GM18867 (cell line): ENCODE results near the gene ANKRD6.

ENCODE experiments used
- ATAC-seq: cut with Tn5 transposase; IDR thresholded peaks from one replicate; pipeline ENCODE4 v1.9.1; 2021; ENCODE audit warnings: mild to moderate bottlenecking, moderate library complexity; ENCODE audit not compliant: unreplicated experiment

ANKRD6 gene

DNA sequence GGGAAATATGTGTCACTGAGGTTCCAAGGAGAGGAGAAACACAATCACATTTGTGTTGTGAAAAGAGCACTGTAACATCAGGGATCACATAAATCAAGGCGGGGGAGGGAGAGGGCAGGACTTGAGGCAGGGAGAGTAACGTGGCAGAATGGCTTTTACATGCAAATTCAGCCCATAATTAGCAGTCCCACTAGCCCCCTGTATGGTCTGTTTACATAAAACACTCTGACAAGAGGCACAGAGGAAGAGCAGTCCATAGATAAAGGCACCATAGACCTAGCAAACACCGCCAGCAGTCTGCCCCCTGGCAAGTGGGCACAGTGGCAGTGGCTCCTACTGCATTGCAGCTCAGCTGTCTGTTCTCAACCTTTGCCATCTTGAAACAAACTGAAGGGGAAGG is 122.9 kb downstream of the ANKRD6 start:
- no peak for ATAC-seq

DNA sequence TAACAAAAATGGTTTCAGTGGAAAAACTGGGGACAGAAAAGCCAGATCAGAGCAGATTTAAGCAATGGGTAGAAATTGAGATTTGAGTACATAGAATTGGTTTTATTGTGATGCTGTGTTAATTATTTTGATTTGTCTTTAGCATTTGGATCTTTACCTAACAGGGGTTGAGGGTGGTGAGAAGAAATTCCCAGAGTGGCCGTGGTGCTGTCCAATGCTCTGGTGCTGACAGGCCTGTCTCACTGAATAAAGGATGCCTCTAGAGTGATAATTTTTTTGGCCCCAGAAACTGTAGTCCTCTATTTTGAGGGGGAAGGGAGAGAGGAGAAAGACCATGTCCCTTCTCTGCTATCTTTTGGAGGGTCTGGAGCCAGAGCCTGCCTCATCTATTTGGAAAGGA is 126.5 kb downstream of the ANKRD6 start:
- no peak for ATAC-seq

DNA sequence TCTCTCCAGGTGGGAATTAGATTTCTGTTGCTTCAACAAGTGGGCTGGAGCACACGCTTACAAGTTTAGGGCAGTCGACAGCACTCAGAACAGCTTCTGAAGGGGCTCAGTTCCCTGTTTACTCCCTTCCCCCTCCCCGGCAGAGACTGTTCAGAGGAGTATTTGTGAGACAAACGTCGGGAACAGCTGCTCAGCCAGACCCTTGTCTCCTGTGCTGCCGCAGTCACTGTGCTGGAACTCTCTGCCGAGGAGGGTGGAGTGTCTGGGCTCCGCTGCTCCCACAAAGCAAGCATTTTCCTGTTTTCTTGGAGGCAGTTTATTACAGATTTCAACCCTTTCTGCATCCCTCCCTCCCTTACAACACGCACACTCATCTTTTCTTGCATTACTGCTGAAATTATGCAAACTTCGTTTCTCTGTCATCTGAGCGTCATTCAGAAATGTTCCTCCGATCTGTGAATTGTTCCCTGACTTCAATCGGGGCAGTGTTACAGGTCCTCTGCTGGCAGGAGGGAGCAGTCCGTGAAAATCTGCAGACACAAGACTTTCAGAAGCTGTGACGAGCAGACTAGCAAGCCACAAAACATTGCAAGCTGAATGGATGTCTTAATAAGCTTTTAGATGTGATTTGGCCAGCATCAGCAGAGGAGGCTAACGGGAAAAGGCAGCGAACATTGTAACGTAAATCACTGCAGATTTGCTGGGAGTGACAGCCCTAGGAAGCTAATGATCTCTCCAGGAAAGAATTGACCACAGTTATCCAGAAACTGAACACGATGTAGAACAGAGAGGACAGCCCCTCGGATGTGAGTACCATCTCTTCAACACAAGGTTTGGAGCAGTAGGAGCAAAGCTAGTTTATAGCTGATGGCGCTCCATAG is 129.4 kb downstream of the ANKRD6 start:
- no peak for ATAC-seq

DNA sequence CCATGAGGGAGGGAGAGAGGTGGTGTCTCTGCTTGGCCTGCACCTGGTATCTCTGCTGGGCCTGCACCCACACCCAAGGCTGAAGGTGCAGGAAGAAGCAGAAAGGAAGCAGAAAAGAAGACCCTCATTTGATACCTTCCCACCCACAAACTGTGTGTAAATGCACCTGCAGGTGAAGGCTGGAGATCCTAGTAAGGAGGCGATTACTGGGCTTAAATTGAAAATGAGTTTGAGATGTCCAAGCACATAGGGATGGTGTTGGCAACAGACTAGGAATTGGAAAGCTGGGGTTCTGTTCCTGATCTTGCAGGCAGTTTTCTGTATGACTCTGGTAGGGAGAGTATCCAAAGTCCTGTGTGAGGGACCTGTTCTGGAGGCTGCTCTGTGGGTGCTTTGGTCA is 130.9 kb downstream of the ANKRD6 start:
- ATAC-seq = no peak

DNA sequence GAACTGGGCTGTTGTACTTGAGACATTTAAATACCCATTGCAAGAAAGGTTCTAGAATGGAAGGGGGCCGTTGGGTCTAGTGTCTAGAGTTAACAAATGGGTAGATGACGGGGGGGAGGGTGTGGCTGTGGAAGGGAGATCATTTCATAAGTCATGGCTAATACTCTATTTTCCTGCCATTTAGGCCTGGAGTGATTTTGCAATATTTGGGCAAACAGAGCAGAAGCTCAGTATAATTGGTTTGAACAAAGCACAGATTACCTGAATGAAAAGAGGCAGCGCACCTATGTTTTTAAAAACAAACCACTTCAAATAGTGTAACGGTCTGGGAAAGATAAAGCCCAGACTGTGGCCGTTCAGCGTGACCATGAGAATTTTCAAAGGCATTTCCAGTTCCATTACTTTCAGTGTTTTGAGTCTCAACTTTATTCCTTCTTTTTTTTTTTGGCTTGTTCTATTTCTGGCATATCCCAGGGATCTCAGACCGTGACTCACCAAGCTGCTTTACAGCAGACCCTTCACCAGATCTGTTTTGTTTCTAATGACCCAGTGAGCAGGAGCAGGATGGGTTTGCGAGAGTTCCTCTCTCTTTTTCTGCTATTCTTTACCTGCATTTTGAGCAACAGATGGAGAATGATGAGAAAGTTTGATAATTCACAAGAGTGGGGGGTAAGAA is 131.9 kb downstream of the ANKRD6 start:
- no peak for ATAC-seq

DNA sequence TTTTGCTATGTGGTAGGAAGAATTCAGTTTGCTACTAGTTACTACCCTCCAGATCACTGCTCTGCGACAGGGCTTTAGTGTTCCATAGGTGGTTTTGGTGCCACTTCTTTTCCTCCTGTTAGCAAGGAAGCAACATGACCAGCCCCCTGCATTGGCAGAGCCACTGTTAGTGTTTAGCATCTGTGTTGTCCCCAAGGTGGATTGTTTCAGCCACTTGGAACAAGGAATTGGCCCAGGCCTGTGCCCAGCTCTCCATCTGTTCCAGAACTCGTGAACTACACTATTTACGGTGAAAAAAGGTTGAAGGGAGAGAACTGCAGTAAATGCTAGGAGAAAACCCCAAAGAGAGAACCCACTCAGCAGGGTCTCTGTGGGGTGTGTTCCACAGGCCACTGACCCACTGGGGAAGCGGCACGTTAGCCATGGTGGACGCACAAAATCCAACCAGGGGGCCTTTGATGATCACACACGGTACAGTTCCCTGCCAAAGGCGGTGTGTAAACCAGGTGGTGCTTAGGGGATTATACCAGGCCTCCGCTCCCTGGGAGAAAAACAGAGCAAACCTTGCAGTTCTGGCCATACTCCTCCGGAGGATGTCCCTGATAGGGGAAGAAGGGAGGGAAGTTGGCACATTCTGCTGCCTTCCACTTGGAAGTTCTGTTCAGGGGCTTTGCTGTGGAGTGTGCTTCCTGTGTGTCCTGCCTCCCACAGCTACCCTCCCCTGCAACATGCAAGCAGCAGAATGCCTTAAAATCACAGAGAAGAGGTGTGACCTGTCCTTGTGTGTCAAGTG is 133.3 kb downstream of the ANKRD6 start:
- ATAC-seq = no peak

DNA sequence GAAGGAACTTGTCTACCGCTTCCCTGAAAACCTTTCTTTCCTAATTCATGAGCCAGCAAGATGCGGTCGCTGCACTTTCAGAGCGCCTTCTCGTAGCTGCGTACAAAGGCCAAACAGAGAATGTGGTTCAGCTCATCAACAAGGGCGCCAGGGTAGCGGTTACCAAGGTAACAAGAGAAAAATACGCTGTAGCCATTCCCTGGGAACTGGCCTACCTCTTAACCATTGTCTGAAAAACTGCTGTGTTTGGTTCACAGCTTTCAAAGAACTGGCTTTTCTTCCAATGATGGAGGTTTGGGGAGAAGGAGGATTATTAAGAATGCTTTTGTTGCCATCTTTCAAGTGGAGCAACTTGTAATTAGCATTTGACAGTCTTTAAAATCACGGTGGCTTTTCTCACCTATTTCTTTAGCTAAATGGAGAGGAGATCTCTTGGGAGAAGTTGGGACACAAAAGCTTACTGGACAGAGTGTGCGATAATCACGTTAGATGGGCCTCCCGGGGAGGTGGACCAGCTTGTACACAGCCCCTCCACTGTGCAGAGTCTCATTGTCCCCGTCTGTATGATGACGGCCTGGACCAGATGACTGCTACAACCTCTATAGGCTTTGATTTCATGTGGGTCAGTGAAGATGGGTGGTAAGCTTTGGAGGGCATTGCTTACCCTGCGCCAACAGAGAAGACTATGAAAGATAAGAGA is 134.1 kb downstream of the ANKRD6 start:
- no peak for ATAC-seq

DNA sequence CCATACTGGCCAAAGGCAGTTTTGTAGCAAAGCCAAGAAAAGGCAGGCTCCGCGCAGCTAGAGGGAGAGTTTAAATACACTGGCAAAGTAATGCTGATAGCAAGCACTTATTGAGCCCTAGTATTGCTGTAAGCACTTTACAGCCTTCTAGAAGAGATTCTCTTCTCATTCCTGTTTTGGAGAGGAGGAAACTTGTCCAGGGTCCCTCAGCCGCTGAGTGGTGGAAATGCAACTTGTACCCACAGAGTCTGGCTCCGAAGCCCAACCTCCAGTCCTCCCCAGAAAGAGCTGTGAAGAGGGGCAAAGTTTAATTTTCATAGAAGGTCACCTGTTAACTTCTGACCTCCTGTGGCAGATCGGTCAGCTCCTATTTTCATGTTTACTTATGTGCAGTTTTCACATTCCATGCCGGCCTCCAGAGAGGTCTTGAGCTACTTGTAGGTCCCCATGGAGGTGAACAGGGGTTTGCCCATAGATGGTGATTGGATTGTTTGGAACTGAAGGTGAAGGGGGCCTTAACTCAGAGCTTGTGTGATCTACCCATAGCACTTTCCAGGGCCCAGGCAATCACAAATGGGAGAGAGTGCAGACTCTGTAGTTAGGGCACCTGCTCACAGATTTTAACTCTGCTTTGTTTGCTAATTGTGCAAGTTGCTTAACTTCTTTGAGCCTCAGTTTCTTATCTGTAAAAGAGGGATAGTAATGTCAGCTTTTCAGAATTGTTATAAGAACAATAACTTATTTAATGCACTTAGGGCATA is 134.9 kb downstream of the ANKRD6 start:
- no peak for ATAC-seq

DNA sequence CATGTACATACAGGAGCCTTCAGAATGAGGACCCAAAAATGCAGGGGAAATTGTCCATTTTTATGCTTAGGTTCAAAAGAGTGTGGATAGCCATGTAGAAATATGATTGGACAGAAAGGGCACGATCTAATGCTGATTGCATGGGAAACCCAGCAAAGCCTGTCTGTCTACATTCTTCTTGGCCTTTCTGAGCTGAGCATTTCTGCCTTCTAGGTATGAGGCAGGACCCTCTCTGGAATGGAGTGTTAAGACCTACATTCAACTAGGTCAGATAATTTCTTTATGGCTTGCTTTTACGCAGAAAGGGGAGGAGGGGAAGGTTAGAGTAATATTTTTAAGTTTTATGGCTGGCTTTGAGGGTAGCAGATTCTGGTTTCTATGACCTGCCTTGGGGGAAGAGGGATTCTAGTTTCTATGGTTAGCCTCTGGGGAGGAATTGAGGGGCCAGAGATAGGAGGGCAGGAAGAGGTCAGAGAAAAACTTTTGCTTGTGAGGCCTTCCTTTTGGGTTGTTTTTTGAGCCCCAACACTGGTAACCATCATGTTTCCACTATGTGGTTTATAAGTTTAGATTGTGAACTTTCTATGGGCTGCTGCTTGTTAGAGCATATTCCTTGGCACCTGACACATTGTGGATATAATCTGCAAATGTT is 142.1 kb downstream of the ANKRD6 start:
- ATAC-seq = no peak

DNA sequence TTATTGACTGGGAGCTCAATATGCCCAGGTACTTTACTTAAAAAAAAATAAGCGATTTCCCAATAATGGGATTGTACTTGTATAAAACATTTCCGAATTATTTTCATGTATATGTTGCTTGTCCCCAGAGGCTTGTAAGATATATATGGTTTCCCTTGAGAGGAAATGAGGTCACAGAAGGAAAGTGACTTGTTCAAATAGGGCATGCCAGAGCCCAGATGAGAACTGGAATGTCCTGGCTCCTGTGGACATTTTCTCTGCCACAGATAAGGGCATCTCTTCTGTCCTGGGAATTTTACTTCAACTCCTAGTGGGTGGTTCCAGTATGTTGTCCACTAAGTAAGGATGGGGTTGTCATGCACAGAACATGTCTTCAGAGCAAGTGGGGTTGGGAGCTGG is 142.6 kb downstream of the ANKRD6 start:
- ATAC-seq = no peak

DNA sequence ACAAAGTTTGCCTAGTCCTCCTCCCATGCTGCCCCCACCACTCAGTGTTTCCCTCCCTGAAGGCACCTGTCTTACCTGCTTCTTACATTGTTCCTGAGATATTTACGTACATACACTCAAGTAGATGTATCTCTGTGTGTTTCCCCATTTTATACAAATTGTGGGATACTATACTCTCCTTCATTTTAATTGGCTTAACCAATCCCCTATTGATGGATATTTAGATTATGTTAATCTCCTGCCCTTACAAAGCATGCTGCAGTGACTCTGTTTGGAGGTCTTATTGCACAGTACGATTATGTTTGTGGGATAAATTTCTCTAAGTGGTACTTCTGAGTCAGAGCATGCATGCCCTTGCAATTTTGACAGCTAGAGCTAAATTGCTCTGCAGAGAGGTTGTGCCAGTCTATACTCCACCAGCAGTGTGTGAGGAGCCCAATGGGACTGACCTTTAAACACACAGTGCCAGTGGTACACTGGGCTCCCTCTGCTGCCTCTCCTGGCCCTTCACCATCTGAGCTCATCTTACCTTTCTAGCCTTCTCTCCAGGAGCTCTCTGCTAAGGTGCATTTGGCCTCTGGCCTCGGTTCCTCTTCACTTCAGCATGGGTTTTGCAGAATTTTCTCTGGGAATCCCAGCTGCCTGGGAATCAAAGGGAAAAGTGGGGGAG is 148.2 kb downstream of the ANKRD6 start:
- ATAC-seq = no peak

DNA sequence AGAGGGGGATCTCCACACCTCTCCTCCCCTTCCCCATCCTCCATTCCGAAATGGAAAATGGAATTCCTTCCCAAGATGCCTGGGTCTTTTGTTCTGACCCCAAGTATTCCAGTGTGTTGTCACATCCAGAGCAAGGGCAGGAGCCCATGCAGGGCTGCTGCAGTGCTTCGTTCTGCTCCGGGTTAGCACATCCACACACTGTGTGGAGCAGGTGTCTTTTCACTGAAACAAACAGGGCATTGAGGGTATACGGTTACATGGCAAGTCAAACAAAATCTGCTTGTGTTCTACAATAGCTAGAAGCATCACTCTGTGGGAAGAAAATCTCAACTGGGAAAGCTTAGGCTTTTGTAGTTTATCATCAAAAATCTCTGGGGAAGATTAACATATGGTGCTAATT is 148.7 kb downstream of the ANKRD6 start:
- no peak for ATAC-seq

DNA sequence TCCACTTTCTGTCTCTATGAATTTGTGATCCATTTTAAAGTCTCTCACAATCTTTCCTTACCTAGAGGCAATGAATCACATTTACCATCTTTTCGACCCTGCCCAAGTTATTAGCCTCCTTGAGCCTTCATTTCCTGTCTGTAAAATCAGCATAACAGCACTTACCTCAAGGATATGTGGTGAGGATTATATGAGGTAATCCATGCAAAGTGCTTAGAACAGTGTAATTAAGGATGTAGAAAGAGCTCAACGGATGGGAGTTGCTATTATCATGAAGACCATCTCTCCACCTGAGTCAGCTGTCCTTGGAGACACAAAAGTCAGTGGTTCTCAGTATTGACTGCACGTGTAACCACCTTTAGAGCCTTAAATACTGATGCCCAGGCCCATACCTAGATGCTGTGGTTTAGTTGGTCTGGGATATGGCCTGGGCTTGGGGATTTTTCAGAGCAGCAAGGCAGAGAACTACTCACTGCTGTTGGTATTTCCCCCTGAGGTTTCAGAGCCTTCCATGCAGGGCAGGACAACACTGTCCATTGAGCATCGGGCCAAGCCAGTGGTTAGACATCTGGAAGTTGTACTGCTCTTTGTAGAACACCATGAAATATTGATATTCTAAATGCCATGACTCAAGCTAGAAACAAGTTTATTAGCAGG is 149.8 kb downstream of the ANKRD6 start:
- ATAC-seq = no peak

DNA sequence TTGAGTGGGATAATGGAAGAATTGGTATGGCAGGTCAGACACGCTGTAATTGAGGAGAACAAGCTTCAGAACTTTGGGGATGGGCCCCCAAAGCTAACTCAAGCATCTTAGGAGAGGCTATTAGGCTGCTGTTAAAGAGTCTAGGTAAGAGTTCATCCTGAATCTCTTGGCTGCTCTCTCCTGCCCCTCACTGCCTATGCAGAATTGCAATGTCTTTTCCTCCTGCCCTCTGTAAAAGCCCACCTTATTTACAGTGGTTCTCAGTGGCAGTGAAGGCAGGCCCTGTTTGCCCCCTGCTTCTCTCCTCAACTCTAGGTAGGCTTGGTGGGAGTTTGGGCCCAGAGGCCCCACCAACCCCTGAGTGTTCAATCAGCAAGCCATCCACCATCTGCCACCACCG is 150.6 kb downstream of the ANKRD6 start:
- no peak for ATAC-seq

DNA sequence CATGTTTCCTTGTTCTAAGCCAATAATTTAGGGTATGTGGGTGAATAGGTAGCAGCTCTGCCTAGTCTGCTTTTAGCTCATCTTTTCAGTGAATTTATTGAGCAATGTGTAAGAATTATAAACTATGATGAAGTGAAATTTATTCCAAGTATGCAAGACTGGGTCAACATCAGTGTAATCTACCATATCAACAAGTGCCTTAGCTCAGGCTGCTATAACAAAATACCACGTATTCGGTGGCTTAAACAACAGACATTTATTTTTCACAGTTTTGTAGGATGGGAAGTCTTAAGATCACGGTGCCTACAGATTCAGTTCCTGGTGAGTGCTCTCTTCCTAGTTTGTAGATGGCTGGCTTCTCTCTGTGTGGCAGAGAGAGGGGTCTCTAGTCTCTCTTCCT is 151.6 kb downstream of the ANKRD6 start:
- no peak for ATAC-seq

DNA sequence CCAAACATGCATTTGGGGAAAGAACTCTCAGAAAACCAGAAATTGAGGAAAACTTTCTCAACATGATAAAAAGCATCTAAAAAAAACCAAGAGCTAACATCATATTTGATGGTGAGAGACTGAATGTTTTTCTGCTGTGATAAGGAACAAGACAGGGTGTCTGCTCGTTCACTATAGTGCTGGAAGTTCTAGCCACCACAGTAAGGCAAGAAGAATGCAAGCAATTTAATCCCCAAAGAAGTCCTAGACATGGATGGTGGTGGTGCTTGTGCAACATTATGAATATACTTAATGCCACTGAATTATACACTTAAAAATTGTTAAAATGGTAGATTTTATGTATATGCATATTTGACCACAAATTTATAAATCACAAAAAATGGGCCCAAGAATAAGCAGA is 152.2 kb downstream of the ANKRD6 start:
- ATAC-seq = no peak

DNA sequence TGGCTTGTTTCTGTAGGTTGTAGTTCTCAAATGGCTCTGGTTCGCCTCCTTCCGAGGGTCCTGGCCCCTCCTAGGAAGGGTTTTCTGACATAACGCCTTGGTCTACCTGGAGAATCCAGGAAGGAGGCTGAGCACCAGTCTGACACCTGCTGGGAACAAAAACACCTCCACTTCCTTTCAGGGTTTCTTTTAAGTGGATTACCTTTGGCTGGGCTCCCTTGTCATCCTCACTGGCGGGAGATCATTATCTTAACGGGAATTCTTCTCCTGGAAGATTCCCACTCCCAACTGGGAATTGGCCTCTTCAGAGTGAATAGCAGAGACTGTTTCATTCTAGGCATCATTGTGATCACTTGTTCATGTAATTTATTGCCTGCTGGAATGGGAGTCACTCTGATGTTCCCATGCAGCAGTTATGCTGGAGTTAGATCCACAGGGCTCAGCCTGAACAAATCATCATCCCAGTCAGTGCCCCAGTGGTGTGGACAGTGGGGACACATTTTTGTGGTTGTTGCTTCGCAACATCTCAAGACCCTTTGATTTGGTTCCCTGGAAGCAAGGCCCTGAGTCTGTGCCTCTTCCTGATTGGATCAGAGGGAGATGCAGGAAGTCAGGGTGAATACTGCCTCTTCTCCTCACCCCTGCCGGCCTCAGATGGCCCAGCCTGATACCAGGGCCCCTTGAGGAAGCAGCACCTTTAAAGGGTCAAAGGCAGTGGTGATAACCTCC is 156.5 kb downstream of the ANKRD6 start:
- ATAC-seq = no peak

DNA sequence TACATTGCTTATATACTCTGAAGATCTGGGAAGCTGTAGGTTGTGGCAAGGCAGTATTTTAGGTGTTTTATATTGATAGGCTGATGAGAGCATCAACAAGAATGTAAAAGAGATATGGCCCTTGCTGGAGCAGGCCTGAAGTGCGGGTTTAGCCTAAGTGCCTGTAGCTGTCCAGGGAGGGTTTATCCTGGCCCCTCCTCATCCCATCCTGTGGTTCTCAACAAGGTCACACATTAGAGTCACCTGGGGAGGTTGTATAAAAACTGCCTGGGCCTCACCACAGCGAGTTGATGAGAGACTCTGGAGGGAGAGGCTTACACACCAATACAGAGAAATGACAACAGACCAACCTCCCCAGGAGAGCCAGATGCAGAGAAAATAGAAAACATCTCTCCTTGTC is 157.2 kb downstream of the ANKRD6 start:
- no peak for ATAC-seq
